ENCODE measurements around the gene SCFD2.

DNA sequence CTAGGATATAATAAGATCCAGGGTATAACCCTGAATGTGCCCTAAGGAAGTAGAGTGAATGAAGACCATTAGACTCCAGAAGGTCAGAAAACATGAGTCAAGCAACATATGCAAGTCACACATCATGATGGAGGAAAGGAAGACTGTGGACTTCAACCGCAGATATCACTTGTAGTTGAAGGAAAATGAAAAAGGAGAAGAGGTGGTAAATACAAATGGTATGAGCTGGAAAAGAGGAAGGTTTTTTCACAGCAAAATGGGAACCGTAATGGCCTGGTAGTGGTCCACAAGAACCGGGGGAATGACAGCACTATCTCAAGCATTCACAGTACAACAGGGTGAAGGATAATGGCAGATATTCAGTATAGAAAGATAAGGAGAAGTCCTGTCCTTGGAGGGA lies 5.2 kb upstream of the SCFD2 start:
- TF ChIP-seq GATA3 (IDR thresholded peaks at IDR 0.05; ENCODE audit: low read depth, low read length) (no peak), GATA2 (IDR thresholded peaks at IDR 0.05; ENCODE audit: low read depth, low read length) (no peak)

All from SH-SY5Y (cell line).